CD4-positive, alpha-beta T cell treated with Interleukin-4 for 4 hours (primary cell): ENCODE data around the gene AR.
A peak's percentile ranks its signal among the peaks of the same experiment; 100 is the strongest.

Experiments used
- DNase-seq: peaks from one replicate; pipeline ENCODE4 v3.0.0-alpha.2; 2020

AR gene, protein sequence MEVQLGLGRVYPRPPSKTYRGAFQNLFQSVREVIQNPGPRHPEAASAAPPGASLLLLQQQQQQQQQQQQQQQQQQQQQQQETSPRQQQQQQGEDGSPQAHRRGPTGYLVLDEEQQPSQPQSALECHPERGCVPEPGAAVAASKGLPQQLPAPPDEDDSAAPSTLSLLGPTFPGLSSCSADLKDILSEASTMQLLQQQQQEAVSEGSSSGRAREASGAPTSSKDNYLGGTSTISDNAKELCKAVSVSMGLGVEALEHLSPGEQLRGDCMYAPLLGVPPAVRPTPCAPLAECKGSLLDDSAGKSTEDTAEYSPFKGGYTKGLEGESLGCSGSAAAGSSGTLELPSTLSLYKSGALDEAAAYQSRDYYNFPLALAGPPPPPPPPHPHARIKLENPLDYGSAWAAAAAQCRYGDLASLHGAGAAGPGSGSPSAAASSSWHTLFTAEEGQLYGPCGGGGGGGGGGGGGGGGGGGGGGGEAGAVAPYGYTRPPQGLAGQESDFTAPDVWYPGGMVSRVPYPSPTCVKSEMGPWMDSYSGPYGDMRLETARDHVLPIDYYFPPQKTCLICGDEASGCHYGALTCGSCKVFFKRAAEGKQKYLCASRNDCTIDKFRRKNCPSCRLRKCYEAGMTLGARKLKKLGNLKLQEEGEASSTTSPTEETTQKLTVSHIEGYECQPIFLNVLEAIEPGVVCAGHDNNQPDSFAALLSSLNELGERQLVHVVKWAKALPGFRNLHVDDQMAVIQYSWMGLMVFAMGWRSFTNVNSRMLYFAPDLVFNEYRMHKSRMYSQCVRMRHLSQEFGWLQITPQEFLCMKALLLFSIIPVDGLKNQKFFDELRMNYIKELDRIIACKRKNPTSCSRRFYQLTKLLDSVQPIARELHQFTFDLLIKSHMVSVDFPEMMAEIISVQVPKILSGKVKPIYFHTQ

DNA sequence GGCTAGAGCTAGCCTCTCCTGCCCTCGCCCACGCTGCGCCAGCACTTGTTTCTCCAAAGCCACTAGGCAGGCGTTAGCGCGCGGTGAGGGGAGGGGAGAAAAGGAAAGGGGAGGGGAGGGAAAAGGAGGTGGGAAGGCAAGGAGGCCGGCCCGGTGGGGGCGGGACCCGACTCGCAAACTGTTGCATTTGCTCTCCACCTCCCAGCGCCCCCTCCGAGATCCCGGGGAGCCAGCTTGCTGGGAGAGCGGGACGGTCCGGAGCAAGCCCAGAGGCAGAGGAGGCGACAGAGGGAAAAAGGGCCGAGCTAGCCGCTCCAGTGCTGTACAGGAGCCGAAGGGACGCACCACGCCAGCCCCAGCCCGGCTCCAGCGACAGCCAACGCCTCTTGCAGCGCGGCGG is at the start of gene AR:
TSS of gene AR (plus strand) at position 204 of the 400 bp plus-strand sequence. CDS start 1,126 bp downstream, outside the sequence.
- DNase-seq, result no peak

DNA sequence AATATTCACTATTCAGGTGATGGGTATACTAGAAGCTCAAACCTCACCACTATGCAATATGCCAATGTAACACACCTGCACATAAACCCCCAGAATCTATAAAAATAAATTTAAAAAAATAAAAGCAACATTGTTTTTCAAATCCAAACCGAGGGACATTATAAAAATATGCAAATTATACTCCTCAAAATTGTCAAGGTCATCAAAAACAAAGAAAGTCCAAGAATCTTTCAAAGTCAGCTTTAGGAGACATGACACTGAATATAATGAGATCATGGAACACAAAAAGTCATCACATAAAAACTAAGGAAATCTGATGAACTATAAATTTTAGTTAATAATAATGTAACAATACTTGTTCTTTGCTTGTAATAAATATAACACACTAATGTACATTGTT is 43.2 kb upstream of the AR start:
- DNase-seq, result no peak

DNA sequence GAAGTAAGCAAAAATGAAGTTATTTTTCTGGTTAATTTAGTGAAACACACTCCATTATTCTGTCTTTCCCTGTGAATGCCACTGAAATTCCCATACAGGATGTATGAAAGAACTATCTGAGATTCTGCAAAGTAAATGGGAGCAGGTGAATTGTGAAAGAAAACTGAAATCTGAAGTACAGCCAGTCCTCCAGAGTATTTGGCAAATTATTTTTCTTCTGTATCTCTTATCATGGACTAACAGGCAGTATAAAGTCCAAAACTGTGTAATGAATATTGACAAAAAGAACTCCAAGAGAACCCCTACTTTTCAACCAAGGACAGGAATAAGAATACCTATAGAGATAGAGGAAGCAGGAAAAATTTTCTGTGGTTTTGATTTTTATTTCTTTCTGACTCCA is 40.8 kb upstream of the AR start:
- DNase-seq, result no peak

DNA sequence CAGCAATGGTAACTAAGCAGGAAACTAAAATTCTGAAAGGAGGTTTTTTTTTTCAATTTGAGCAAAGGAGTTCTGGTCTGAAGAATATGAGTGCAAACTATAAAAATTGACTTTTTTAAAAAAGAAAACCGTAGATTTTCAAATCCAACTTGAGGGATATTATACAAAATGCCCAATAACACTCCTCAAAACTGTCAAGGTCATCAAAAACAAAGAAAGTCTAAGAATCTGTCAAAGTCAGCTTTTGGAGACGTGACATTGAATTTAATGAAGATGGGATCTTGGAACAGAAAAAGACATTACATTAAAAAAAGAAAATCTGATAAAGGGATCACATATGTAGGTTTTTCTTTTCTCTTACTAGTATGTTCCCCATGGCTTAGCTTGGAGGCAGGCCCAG is 40.4 kb upstream of the AR start:
- DNase-seq, result no peak

DNA sequence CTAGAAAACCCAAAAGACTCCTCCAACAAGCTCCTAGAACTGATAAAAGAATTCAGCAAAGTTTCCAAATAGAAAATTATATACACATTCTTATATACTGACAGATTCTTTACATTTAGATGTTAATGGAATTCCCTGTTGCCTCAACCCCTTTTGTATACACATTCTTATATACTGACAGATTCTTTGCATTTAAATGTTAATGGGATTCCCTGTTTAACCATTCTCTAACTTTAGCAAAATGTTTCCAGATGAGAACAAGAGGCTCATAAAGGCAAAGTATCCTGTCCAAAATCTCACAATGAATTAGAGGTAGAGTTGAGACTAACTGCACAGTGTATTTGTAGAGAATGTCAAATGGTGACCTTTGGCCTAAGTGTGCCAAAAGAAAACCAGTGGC is 23.1 kb upstream of the AR start:
- no peak for DNase-seq

DNA sequence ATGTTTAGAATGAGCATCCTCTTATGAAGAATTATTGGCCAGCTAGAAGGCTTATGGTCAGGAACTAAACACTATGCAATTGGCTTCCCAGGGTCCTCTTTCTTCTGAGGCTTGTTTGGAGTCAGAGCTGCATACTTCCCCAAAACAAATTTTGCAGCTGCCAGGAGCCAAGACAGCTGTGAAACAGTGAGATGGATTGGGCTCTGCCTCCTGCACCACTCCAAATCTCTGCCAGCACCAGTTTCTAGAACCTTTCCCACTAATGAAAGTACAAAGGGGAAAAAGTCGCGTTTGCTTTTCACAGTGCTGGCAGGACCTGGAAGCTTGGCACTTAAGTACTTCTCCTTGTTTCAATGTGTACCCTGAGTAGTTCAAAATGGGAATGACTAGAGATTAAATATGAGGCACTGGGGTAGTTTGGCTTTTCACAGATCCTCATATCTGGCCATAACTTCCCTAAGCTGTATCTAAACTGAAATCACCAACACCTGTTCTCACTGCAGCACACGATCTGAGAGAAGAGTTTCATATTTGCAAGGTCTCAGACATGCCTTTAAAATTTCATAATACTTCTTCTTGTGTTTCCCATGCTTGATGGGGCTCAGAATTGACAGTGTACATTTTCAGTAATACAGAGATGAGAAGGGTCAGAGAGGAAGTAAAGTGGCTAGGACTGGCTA is 20.7 kb upstream of the AR start:
- DNase-seq, result no peak

DNA sequence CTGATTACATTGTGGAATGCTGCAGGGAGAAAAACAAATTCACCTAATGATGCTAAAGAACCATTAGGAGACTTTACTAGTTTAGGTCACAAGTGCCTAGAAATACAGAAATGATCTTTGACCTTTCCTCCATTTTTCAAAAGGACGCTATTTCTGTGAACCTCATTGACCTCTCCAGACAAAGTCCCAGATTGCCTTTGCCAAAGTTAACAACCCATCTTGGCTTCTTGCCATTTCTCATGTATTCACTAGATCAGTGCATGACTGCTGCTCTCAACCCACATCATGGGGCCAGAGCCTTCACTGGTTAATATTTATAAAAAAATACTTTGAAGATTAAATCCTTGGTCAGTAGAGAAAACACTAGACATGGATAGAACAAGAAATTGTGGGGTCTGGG is 19.9 kb upstream of the AR start:
- DNase-seq, result no peak

DNA sequence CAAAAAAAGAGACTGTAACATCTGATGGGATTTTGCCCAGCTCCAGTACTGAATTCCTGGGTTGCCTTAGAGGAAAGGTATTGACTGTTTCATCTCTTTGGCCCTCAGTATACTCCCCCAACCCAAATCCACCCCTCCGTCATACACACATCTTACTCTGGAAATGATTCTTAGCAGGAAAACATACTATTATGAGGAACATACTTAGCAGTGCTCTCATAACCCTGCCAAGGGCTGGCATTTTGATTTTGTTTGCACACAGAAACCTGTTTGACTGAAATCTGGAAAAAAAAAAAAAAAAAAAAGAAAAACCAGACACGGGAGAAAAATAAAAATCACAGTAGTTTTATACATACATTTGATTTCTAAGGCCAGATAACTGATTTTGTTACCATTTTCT is 19.4 kb upstream of the AR start:
- no peak for DNase-seq

DNA sequence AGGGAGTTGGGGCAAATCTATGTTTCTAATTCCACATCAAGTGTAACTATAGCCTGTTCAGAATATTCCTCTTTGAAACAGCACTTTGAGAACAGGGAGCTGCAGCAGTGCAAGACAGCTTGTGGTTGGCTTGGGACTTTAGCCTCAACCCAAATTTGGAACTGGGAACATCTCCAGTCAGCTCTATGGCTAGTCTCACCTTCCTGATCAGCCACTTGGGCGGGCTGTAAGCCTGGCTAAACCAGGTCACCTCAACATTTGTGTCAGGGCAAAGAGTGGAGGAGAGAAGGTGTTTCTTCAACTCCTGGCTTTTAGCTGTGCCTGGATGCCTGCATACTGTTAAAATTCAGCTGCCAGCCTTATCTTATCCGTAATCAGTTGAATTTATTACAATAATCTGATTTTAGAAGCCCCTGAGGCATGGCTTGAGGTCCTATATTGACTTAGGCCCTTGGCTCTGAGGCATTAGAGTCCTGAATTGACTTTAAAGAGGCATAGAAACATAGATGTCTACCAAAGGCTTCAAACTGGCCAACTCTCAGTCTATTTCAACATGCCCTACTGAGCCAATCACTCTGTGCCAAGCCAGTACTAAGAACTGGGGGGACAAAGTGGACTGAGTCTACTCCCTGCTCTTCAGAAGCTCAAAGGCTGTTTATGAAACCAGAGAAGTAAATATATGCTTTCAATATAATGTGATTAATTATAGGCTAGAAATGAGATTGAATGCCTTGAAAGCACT is 18.7 kb upstream of the AR start:
- DNase-seq, result no peak

DNA sequence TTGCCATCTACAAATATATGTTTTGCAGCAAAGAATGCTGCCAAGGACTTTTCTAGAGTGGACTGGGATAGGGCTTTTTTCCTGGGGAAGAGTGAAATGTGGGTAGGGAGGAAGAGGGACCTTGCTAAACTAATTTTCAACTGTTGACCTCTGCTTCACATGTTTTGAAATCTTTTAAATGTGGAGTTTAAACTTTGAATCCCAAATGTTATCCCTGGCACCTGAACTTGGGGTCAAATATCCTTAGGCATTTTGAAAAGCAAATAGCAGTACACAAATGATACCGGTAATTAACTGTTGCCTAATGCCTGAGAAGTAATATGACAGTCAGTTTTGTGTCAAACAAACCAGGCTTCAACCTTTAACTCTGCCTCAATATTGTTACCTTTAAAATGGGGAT is 7.3 kb upstream of the AR start:
- DNase-seq, result no peak

DNA sequence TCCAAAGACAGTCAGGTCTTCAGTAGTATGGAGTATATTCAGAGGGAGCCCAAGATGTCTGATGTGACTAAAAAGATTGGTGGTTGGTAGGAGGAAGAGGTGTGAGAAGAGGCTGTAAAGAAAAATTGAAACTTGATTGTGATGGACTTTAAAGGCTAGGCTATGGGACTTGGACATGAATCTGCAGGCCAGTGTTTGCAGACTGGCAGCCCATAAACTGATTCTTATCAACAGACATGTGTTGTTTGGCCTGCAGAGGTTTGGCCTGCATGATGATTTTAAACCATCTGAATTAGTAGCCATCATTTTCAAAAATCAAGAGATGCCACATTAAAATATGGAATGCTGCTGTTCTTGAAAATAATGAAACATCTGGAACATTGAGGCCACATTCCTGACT is 5.4 kb upstream of the AR start:
- no peak for DNase-seq

DNA sequence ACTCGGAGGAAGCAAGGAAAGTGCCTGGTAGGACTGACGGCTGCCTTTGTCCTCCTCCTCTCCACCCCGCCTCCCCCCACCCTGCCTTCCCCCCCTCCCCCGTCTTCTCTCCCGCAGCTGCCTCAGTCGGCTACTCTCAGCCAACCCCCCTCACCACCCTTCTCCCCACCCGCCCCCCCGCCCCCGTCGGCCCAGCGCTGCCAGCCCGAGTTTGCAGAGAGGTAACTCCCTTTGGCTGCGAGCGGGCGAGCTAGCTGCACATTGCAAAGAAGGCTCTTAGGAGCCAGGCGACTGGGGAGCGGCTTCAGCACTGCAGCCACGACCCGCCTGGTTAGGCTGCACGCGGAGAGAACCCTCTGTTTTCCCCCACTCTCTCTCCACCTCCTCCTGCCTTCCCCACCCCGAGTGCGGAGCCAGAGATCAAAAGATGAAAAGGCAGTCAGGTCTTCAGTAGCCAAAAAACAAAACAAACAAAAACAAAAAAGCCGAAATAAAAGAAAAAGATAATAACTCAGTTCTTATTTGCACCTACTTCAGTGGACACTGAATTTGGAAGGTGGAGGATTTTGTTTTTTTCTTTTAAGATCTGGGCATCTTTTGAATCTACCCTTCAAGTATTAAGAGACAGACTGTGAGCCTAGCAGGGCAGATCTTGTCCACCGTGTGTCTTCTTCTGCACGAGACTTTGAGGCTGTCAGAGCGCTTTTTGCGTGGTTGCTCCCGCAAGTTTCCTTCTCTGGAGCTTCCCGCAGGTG is 637 bp downstream of the AR start:
- DNase-seq, result no peak

DNA sequence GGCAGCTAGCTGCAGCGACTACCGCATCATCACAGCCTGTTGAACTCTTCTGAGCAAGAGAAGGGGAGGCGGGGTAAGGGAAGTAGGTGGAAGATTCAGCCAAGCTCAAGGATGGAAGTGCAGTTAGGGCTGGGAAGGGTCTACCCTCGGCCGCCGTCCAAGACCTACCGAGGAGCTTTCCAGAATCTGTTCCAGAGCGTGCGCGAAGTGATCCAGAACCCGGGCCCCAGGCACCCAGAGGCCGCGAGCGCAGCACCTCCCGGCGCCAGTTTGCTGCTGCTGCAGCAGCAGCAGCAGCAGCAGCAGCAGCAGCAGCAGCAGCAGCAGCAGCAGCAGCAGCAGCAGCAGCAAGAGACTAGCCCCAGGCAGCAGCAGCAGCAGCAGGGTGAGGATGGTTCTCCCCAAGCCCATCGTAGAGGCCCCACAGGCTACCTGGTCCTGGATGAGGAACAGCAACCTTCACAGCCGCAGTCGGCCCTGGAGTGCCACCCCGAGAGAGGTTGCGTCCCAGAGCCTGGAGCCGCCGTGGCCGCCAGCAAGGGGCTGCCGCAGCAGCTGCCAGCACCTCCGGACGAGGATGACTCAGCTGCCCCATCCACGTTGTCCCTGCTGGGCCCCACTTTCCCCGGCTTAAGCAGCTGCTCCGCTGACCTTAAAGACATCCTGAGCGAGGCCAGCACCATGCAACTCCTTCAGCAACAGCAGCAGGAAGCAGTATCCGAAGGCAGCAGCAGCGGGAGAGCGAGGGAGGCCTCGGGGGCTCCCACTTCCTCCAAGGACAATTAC is 1.4 kb downstream of the AR start:
- DNase-seq, result no peak

DNA sequence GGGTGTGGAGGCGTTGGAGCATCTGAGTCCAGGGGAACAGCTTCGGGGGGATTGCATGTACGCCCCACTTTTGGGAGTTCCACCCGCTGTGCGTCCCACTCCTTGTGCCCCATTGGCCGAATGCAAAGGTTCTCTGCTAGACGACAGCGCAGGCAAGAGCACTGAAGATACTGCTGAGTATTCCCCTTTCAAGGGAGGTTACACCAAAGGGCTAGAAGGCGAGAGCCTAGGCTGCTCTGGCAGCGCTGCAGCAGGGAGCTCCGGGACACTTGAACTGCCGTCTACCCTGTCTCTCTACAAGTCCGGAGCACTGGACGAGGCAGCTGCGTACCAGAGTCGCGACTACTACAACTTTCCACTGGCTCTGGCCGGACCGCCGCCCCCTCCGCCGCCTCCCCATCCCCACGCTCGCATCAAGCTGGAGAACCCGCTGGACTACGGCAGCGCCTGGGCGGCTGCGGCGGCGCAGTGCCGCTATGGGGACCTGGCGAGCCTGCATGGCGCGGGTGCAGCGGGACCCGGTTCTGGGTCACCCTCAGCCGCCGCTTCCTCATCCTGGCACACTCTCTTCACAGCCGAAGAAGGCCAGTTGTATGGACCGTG is 2.2 kb downstream of the AR start:
- DNase-seq, result no peak

DNA sequence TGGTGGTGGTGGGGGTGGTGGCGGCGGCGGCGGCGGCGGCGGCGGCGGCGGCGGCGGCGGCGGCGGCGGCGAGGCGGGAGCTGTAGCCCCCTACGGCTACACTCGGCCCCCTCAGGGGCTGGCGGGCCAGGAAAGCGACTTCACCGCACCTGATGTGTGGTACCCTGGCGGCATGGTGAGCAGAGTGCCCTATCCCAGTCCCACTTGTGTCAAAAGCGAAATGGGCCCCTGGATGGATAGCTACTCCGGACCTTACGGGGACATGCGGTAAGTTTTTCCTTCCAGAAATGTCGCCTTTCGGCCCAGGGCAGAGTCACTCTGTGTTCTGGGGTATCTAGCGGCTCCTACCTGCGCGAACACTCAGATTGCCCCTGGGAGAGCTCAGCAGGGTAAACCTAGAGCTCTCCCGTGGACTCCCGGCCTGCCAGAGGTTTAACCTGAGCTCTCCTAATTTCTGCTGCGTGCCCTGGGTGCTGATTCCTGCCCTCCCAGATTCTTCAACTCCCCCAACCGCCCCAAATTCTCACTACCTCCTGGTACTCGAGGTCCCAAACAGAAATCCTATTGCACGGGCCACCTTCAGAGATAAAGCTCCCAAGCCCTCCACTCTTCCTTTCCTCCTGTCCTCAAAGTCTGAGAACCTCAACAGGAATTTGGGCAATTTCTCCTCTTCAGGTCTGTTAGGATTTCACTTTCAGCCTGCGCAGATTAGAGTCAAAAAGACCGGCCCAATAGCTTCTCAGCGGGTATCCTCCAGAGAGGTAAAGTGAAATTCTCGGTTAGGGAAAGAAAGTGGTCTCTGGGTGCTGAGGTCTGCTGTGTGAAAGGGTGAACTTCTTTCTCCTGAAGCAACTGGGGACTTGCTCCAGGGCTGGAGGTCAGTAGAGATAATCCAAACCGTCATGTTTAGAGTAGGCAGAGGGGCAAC is 2.9 kb downstream of the AR start:
- no peak for DNase-seq

DNA sequence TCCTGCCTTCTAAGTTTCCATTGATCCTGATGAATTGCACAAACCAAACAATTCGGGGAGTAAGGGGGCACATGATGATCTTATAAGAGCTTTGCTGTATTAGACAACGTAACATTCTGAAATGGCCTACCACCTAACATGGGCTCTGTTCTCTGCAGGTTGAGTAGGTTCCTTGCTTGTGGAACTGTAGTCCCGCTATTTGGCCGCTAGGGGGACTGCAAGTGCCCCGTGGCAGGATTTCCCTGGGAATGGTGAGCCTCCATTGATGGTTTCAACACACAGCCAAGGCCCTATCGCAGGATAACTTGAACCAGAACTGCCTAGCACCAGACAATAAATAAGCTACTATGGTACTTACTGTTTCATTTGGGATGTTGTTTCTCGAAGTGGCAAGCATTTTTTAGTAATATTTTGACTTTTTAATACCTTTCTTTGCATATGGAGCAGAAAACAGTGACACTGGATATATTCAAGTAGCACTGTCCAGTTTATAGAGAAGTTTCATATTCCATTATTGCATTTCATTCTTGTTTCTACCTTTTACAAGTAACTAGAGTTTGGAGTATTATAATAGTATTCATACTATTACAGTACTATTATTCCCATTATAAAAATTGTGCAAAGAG is 11.9 kb downstream of the AR start:
- DNase-seq, result peak; percentile 8

DNA sequence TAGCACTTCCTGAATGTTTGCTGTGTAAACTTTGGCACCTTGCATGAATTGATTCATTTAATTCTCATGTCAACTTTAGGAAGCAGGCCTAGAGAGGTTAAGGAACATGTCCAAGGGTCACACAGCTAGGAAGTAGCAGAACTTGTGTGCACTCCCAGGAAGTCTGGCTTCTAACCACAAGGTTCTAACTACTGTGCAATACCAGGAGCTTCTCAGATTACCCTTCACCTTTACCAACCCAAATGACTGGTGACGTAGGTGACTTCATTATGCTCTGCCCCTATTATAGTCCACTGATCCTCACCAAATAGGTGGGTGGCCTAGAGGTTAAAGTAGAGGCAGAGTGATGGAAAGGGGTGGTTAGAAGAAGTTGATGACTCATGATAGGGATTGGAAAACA is 14.4 kb downstream of the AR start:
- no peak for DNase-seq

DNA sequence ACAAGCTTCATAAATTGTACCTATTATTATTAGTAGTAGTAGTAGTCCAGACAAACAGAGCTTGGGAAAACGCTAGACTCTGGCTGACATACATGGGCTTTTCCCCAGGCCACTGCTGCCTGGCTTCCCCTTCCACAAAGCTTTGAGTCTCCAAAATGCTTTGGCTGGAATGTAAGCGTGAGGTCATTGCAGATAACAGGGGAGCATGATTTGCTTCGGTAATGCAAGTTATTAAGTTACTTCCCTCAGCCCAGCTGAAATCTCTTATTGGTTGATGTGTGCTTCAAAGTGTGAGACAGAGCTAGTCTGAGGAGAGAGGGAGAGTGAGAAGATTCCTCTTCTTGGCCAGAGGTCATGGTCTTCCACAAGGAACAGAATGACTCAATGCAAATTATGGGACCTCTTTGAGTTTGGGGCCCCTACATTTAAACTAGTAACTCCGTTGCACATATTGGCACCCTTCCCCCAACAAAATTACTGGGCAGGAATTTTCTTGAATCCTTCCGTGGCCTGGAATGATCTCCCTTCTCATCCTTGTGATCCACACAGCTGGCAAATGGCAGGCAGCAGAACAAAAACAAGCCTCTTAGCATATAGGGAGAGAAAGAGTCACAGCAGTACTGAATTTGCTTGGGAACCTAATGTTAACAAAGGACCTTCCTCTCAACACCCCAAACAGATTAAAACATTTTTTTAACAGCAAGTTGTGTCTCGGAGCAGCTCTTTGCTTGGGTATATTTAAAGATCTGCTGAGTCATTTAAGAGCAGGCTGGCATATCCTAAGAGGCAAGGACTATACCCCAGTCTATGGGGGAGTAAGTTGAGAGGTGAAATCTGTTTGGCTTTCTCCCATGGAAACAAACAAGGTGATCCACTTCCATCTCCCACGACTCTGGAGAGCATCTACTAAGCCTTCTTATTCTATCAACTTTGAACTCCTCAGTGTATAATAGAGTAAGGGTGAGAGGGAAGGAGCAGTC is 19.9 kb downstream of the AR start:
- no peak for DNase-seq
